ENCODE measurements around the gene NBPF11.
"Not testable (repeated sequence)": the region's sequence is repeated elsewhere in the genome, so short reads cannot be mapped to it uniquely, and the experiment has no call there.

NBPF11 gene, protein sequence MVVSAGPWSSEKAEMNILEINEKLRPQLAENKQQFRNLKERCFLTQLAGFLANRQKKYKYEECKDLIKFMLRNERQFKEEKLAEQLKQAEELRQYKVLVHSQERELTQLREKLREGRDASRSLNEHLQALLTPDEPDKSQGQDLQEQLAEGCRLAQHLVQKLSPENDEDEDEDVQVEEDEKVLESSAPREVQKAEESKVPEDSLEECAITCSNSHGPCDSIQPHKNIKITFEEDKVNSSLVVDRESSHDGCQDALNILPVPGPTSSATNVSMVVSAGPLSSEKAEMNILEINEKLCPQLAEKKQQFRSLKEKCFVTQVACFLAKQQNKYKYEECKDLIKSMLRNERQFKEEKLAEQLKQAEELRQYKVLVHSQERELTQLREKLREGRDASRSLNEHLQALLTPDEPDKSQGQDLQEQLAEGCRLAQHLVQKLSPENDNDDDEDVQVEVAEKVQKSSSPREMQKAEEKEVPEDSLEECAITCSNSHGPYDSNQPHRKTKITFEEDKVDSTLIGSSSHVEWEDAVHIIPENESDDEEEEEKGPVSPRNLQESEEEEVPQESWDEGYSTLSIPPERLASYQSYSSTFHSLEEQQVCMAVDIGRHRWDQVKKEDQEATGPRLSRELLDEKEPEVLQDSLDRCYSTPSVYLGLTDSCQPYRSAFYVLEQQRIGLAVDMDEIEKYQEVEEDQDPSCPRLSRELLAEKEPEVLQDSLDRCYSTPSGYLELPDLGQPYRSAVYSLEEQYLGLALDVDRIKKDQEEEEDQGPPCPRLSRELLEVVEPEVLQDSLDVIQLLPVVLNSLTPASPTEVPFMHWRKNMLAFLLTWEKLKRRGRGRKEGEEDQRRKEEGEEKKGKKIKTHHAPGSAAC

DNA sequence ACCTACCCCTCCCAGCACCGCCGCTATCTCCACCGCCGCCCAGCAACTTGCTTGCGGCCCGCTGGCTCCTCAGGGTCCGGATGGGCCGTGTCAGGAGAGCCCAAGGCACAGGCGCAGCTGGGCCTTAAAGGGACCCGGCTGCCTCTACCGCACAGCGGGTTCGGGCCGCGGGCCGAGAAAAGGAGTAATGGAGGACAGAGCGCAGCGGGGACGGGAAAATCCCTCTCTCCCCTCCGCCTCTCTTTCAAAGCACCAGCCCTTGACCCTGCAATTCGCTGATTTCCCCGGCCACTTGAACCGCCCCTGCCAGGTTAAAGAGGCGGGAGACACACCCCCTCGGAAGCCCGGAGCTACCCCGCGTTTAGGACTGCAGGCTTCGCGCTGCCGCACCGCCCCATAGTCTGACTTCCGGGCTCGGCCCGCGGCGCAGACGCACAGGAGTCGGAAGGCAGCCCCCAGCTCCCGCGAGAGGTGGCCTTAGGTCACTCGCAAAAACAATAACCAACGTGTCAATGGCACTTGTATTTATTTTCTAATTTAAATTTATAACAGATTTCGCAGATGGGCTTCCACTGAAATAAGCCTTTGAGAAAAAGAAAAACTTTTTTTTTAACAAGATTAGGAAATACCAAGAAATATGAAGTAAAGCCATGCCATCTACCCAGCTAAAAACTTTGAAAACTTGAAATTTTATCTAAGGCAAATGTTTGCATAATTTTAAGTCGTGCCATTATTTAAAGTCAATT, at the start of gene NBPF11:
NBPF11 (minus strand) TSS at position 371 of the 746 bp plus-strand sequence. CDS start 25,278 bp downstream, outside the sequence.
- peak; percentile 71 to 89 (median 71) for DNase-seq (ENCODE audit: low read depth in 3 of 3)

DNA sequence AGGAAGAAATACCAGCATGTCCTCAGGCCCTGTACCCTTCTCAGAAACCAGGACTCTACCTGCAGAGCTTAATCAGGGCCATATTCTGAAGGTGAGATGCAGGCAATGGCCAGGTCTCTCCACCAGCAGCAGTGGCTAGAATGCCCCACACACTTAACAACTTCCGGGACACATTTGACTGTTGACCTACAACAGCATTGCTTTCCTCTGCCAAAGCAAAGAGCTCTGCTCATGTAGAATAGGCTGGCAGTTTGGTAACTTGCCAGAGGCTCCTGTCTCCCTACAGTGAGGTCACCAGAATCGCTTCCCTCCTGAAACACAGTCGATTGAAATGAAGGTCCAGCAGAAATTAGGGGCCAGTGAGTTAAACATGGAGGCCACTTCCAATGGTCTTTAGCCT, 45.3 kb upstream of the NBPF11 start:
- DNase-seq (ENCODE audit: low read depth in 3 of 3), result not testable (repeated sequence)

DNA sequence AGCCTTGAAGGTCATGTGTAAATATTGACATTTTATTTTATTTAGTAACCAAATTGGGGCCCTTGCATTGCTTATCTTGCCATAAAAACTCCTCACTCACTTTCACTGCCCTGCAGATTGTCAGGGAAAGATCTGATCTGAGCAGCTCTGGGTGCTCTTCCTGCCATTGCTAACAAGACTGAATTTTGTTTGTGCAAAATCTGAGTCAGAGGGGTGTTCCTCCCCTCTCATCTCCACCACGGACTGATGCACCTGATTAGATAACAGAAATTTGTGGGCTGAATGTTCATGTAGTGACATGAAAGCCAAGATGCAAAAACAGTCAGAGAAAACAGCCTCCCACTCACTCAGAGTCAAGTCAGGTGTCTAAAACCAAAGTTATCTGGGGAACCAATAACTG, 44.9 kb upstream of the NBPF11 start:
- DNase-seq (ENCODE audit: low read depth in 3 of 3), result not testable (repeated sequence)

DNA sequence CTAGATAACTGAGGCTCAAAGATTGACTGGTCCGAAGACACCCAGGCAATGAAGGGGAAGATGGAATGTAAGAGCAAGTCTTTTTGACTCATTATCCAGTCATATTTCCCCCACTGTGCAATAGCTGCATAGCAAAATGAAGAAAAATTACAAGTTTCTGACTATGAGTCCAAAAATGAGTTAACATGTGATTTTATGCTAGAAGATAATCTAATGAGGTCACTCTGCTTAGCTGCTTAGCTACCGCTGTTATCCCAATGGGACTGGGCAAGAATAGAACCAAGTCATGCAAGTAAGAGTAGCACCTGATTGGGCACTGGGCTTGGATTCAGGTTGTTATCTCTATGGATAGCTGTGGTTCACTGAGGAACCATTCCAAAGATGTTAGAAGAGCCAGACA, 43.0 kb upstream of the NBPF11 start:
- DNase-seq (ENCODE audit: low read depth in 3 of 3), result not testable (repeated sequence)

DNA sequence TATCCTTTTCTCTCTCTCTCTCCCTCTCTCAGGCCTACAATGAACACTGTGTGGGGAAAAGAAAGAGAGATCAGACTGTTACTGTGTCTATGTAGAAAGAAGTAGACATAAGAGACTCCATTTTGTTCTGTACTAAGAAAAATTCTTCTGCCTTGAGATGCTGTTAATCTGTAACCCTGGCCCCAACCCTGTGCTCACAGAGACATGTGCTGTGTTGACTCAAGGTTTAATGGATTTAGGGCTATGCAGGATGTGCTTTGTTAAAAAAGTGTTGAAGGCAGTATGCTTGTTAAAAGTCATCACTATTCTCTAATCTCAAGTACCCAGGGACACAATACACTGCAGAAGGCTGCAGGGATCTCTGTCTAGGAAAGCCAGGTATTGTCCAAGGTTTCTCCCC, 36.7 kb upstream of the NBPF11 start:
- not testable (repeated sequence) for DNase-seq (ENCODE audit: low read depth in 3 of 3)

DNA sequence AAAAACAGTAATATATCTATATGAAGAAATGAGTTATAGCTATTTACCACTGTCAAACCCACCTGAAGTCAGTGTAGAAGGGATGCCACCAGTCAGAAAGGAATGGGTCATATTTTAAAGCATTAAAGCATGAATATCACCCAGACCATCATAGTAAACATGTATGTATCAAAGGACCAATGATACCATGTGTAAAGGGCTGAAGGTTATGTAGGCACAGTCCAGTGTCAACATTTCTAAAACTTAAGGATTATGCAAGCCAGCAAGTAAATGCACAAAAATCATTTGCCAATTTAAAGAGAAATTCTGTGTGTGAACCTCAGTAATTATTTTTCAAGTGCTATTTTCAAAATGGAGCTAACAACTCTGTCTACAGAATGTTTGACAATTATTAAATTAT, 26.6 kb upstream of the NBPF11 start:
- DNase-seq (ENCODE audit: low read depth in 3 of 3), result not testable (repeated sequence)

DNA sequence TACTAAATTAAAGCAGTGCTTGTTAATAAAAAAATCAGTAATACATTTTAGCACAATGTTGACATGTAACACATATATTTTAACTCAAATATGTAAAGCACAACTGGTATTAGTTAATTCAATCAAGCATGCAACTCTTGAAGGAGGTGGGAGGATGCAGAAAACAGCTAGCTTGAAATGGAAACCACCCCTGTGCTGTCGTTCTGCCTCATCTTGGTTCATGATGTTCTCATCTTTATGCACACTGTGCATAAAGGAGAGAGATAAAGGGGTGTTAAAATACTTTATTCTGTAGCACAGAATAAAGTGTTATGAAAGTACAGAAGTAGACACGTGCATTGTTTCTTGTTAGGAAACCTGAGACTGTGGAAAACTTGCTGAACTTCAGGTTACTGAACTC, 23.3 kb upstream of the NBPF11 start:
- not testable (repeated sequence) for DNase-seq (ENCODE audit: low read depth in 3 of 3)

DNA sequence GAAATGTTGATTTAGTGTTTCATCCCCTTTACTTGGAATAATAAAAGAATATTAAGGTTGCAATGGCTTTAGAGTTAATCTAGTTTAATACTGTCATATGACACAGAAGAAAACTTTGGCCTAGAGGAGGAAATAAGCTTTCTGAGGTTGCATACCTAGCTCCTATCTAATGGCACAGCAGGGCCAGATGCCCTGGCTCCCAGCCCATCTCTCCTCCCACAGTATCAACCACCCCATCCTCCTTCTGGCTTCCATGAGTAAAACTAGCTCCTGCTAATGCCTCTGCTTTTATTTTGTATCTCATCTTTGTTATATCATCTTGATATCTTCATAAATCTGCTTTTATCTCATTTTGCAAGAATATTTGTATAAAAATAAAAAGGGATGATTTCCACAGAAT, 19.9 kb upstream of the NBPF11 start:
- DNase-seq (ENCODE audit: low read depth in 3 of 3), result not testable (repeated sequence)

DNA sequence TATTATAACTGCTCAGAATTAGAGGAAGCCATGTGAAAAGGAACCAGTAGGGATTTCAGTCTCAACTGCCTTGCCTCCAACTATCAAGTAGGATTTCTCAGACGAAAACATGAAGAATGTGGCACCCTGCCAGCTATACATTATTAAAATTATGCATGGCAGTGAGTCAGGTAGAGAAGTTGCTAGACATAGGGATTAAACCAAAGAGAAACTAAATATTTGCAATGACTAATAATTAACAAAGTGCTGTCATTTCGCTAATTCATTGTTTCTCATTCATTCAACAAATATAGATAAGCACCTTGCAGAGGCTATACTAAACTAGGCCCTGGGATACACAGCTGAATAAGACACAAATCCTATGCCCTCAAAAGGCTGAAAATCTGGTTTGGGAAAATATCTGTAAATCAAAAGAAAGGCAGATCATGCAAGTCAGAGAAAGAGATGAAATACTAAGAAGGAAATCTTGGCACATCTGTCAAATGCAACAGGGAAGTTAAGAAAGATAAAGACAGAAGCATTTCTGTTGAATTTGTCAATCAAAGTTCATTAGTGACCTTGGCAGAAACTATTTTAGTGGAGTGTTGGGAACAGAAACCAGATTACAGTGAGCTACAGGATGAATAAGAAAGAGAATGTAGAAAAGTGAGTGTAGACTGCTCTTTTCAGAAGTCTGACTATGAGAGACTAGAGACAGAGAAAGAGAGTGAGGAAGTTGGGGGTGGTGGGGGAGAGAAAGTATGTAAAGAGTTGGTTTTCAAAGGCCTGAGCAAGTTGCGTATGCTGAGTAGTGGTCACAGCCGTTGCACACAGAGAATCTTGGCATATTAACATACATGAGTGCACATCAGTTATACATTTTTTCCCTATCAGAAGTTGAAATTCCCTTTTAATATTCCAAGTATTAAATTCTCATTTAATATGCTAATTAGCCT, 14.7 kb upstream of the NBPF11 start:
- no peak for DNase-seq (ENCODE audit: low read depth in 3 of 3)

DNA sequence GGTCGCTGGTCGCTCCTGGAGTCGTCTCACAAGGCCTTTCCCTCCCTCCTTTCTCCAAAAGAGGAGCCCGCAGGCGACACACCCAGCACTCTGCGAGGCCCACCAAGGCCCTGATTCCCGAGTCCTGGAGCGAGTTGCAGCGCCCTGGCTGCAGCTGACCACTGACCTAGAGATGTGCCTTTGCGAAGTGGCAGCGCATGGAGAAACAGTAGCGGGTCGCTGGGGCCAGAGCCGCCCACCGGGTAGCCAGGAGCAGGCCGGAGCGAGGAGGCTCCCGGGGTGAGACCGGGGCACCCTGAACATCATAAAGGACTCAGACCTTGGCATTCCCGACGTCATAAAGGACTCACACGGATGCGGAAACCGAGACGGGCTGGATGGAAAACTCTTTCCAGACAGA, 10.3 kb upstream of the NBPF11 start:
- no peak for DNase-seq (ENCODE audit: low read depth in 3 of 3)

DNA sequence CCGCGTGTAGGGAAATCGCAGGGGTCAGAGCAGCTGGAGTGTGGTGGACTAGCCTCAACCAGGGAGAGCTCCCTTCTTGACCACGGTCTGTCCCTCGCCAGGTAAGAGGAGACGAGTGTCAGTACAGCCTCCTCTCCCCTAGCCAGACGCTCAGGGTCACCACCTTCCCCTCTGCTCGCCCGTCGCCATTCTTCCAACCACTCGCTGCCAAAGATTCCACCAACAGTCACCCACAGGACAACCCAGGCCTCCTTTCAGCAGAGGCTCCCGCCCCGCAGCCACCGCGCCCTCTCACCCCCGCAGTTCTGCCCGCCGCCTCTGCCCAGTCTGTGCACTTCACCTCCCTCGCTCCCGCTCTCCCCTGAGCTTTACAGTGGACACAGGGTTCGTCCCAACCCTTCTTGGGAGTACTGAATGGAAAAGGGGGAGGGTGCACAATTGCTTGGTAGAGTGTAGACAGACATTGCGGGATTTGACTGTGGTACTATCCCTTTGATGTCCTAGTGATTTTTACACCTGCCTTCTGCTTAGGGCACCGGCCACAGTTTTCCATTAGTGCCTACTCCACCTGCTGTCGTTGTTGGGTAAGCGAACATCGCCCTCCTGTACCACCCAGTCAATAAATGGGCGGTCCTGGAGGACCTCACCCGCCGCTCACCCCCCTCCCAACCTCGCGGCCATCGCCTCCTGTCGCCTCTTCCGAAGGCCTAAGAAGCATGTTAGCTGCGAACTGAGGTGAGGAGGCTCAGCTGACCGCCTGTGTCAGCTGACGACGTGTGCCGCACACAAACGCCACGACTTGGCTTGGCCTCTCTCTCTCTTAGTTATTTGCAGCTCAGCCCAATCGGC, 9.2 kb upstream of the NBPF11 start:
- no peak for DNase-seq (ENCODE audit: low read depth in 3 of 3)

DNA sequence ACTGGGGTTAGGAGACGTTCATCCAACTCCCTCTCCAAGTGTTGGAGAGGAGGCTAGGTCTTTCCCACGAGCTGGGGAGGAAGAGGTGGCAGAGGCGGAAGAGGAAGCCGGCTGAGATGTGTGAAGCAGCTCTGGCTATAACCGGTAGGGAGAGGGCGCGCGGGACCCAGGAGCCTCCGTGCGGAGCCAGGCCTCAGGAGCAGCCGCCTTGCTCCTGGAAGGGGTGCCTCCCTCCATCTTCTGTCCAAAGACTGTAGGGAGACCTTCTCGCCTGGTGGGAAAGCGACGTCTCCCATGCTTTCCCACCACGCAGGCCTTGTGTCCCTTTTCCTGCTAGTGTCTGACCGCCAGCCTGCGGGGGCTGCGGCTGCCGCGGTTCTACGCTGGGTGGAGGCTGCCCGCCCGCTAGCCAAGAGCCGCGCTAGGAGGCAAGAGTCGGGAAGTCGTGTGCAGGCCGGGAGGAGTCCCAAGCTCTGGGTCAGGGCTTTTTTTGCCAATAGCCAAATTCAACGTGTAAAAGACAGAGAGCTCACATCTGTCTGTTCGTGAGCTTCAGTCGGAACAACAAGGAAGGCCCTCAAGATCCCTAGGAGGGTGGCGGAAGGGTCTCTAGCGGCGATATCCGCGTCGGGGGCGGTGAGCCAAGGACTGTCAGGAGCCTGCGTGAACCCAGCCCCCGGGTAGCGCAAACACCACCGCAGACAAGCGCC, 8.4 kb upstream of the NBPF11 start:
- no peak for DNase-seq (ENCODE audit: low read depth in 3 of 3)

DNA sequence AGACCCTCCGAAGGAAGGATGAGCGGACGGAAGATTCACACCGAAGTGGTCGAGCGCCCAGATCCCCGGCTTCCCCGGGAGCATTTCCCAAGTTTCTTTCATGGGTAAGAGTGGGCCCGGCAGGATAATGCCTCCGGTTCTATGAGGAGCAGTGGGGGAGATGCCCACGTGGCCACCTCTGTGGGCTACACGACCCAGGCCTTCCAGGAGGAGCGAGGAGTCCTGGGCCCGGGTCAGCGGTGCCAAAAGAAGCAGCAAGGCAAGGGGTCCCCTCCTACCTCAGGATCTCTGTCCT, 7.9 kb upstream of the NBPF11 start:
- no peak for DNase-seq (ENCODE audit: low read depth in 3 of 3)

DNA sequence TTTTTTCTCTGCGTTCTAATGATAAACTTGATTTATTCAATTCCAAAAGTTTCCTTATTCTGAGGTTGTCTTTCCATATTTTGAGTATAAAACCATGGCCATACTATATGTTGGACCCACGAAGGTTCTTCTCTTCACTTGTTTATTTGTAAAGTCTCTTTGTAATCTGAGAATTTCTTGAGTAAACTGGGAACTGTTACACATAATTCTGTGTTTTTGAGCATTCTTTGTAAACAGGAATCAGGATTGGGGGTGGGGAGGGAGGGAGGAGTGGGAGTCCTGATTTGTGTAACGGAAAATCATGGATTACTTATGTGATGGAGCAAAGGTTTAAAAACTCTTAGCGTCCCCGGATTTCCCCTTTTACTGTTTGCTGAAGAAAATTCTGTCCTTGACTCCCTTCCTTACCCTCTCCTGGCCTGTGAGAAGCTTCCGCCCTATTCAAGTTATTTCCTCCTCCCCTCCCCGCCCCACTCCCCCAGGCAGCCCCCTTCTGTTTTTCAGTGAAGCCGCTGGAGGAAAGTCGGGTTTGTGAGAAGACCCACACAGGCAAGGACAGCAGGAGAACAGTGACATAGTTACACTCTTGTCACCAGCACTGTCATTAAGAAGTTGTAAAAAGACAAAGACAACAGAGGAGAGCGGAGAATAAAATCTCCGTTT, 6.4 kb upstream of the NBPF11 start:
- DNase-seq (ENCODE audit: low read depth in 3 of 3), result no peak

DNA sequence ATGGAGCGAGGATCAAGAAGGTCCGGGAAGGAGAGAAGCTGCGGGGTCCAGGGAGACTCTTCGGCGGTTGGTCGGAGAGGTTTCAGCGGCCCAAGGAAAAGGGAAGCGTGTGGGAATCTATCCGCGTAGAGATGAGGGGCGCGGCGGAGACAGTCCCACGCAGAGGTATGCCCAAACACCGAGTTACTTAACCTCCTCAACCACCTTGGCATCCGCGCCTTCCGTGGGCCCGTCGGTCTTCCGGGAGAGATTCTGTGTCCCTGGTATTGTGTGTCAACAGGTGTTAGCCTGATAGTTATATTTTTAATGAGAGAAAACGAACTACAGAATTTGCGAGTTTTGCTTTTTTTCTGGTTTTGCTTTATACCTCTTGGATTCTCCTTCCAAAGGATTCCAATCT, 5.7 kb upstream of the NBPF11 start:
- DNase-seq (ENCODE audit: low read depth in 3 of 3), result not testable (repeated sequence)

DNA sequence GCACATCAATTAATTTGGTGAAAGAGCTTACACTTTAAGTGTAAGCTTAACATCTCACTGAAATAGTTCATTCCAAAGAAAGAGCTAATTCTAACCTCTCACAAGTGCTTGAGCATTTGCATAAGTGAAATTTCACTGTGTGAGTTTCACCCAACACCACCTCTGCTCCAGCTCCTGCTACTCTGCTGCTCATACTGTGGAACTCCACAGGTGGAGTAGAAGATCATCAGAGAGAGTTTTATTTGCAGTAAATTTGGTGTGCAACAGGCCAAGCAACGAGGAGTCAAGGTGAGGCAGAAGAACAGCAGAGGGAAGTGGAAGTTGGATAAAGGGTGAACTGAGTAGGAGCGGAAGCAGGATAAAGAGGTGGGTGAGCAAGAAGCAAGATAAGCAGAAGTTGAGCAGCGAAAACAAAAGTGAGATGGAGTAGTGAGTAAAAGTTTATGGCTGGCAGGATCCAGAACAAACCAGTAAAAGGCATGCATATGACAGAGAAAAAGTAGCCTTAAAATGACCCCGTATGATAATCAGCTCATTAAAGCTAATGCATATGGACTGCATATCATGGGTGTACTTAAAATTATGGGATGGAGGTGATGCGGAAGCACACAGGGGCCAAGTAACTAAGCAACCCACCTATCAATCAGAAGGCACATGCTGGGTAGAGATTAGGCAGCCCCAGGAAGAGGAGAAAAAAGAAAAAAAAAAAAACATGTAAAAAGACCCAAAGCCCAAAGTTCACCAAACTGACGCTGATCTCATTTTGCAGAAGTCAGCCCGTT, 3.6 kb upstream of the NBPF11 start:
- DNase-seq (ENCODE audit: low read depth in 3 of 3), result not testable (repeated sequence)

DNA sequence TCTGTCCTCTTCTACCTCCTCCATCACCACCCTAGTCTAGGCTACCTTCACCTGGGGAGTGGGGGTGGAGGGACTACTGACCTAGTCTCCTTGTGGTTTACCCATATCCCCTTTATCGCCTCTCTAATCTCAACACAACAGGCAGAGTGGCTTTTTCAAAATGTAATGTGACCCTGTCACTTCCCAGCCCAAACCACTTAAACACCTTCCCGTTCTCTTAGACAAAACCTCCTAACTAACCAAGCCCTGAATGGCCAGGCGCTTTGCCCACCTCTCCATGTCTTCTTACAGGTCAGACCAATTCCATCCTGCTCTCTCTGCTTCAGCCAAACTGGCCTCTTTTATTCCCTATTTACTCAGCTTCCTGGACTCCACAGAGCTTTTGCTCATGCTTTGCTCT, 714 bp upstream of the NBPF11 start:
- not testable (repeated sequence) for DNase-seq (ENCODE audit: low read depth in 3 of 3)

DNA sequence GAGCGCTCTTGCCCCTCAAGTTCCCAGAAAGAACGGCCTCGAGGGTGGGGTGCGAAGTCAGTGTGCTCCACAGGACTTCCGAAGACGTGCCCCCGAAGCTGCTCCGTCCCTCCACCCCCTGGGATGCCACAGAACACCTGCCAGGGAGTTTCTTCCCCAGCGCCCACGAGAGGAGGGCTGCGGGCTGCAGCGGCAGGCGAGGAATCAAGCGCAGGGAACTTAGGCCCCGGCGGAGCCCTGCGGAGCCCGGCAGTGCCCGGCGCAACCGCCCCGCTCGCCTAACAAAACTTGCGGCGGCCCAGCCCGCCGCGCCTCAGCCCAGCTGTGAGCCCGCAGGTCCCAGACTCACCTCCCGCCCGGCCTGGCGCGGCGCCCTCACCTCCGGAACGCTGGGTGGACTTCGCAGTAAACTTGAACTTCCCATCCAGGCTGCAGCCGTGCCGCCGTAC, 686 bp downstream of the NBPF11 start:
- DNase-seq (ENCODE audit: low read depth in 3 of 3), result peak in 1 of 3 experiments; percentile 18
